ENCODE data around the gene ZNF862. TPM values are rescaled to one million over a fixed set of nuclear protein-coding genes. Genes with fewer than 3 reads are reported as not detected.

Gene ZNF862
- total RNA-seq, 1 experiment from 2014 or later, result 2.2 TPM

Other genes with a start within 250 kb of the ZNF862 start
- not detected in 2 replicates for gene ZNF467, start 64.8 kb upstream of the ZNF862 start, total RNA-seq (2014; rRNA removed; shearing (Covaris generic))
- gene ATP6V0E2, start 35.6 kb downstream of the ZNF862 start, total RNA-seq (2014; rRNA removed; shearing (Covaris generic)), result 34.5 and 61.5 TPM in 2 replicates

Data from RPMI7951 (cell line).